GM12875 (cell line): ENCODE results near the gene CYP2E1.
"Not testable (repeated sequence)": the region's sequence is repeated elsewhere in the genome, so short reads cannot be mapped to it uniquely, and the experiment has no call there.

Experiments used
- H3K4me3 ChIP-seq: one replicate; pipeline ENCODE4 v1.5.1; 2011; ENCODE audit warnings: low read depth, low read length, control low read depth
- TF ChIP-seq, protein P1 (sequence below): IDR thresholded peaks from 2 replicates; pipeline ENCODE4 v1.5.1; 2011; ENCODE audit warnings: low read depth, mild to moderate bottlenecking, control low read depth, inconsistent platforms, low read length, moderate library complexity, borderline replicate concordance; ENCODE audit not compliant: insufficient read depth

The CYP2E1 gene

DNA sequence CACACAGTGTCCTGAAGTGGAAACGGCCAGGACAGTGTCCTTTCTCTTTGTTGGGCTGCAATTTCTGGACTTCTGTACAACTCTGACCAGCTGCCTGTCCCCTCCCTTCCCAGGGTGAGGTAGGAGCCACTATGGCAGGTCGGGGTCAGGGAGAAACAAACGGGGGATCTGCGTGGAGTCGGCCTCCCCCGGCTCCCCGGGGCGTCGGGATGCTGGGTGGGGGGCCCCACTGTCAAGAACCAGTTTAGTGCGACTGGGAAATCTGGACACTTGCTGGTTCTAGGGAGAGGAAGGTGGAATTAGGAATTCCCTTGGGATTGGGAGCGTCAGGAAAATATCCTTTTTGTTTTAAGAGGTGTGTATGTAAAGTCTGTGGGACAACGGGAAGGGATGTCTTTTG, 37.7 kb downstream of the CYP2E1 start:
- H3K4me3 ChIP-seq: no peak overlapping the region
- TF ChIP-seq, protein P1, sequence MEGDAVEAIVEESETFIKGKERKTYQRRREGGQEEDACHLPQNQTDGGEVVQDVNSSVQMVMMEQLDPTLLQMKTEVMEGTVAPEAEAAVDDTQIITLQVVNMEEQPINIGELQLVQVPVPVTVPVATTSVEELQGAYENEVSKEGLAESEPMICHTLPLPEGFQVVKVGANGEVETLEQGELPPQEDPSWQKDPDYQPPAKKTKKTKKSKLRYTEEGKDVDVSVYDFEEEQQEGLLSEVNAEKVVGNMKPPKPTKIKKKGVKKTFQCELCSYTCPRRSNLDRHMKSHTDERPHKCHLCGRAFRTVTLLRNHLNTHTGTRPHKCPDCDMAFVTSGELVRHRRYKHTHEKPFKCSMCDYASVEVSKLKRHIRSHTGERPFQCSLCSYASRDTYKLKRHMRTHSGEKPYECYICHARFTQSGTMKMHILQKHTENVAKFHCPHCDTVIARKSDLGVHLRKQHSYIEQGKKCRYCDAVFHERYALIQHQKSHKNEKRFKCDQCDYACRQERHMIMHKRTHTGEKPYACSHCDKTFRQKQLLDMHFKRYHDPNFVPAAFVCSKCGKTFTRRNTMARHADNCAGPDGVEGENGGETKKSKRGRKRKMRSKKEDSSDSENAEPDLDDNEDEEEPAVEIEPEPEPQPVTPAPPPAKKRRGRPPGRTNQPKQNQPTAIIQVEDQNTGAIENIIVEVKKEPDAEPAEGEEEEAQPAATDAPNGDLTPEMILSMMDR: no peak

DNA sequence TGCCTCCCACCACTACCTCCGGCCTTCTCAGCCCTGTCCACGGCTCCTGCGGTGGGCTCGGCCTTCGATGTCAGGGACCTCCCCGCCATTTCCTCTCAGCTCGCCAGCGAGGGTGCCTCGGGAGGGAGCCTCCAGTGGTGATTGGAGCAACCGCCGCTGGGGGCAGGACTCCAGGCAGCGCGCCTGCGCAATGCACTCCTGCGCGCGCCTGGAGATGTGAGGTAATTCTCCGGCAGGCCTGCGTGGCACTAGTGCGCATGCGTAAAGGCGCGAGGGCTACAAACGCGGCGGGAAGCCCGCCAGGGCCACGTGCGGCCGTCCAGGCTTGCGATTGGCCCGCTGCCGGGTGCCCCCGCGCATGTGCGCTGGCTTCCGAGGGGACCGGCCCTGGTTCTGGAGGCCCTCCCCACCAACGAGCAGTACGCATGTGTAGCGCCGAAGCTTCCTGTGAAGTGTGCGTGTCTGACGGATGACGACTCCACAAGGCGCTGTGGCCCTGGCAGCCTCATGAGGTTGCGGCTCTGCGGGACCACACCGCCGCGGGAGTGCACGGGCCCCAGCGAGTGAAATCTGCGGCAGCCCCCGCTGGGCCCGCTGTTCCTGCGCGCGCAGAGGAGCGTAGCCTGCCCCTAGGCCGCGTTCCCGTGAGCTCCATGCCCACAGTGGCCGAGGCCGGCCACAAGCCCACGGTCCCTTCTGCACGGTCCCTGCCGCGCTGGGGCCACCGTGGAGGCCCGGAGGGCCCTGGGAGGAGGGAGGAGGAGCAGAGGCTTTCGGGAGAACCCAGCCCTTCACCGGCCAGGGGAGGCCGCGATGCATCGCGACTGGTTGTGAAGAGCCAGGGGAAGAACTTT, 38.5 kb downstream of the CYP2E1 start, which contains the start of gene SYCE1:
Gene SYCE1, minus strand, starts transcription at position 143 of the 854 bp plus-strand sequence. Its CDS starts 54 bp downstream, at position 89.
- TF ChIP-seq, protein P1: no peak
- no peak within 1 kb of the TSS for H3K4me3 ChIP-seq

DNA sequence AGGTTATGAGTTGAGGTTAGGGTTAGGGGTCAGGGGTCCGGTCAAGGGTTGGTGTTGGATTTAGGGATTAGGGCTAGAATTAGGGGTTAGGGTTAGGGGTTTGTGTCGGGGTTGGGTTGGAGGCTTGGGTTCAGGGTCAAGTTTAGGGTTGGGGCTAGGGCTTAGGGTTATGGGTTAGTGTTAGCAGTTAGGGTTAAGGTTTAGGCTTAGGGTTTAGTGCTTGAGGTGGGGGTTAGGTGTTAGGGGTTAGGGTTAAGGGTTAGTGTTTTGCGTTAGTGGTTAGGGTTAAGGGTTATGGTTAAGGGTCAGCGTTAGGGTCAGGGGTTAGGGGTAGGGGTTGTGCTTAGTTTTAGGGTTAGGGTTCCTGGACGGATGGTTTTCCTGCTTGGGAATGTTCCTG, 40.0 kb downstream of the CYP2E1 start:
- H3K4me3 ChIP-seq: no peak overlapping the region
- TF ChIP-seq, protein P1: no peak

DNA sequence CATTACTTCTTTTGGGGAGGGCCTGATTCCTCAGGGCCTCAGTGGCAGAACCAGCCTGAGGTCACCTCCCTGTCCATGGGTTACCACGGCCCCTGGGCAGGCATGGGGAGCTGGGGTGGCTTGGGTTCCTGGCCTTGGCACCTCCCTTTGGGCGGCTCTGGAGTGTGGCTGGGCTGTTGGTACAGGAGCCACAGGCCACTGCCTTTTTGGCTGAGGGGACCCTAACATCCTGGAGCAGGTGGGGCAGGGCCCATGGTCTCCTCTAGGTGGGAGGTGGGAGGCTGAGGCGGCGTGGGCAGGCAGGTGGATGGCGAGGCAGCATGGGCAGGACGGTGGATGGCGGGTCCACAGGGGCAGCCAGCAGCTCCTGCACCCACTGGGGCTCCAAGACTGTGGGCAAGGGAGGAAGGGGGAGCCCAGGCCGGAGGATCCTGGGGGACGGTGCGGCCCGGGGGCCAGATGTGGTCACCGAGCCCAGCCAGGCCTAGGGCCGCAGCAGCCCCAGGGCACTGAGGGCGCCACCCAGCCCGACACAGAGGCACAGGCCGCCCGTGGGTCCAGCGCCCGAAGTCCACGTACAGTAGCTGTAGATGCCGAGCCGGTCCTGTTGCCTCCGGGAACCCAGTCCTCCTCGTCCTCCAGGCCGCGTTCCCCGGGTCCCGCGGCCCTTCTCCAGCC, 40.6 kb downstream of the CYP2E1 start:
- no peak overlapping the region for H3K4me3 ChIP-seq

DNA sequence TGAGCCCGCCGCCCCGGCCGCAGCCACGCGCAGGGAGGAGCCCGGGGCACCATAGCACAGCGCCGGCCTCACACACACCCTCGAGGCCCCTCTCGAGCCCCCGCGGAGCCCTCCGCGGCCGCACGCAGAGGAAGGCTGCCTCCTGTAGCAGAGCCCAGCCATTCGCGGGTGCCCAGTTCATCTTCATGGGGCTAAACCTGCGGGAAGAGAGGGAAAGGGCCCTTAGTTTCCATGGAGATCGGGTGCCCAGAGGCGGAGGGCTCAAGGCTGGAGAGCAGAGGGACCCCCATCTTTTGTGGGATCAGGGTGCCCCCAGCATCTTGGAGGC, 41.1 kb downstream of the CYP2E1 start:
- H3K4me3 ChIP-seq: no peak overlapping the region
- TF ChIP-seq, protein P1: no peak

More for the DNA sequence above, 40.6 kb downstream of the CYP2E1 start:
- TF ChIP-seq, protein P1: no peak

DNA sequence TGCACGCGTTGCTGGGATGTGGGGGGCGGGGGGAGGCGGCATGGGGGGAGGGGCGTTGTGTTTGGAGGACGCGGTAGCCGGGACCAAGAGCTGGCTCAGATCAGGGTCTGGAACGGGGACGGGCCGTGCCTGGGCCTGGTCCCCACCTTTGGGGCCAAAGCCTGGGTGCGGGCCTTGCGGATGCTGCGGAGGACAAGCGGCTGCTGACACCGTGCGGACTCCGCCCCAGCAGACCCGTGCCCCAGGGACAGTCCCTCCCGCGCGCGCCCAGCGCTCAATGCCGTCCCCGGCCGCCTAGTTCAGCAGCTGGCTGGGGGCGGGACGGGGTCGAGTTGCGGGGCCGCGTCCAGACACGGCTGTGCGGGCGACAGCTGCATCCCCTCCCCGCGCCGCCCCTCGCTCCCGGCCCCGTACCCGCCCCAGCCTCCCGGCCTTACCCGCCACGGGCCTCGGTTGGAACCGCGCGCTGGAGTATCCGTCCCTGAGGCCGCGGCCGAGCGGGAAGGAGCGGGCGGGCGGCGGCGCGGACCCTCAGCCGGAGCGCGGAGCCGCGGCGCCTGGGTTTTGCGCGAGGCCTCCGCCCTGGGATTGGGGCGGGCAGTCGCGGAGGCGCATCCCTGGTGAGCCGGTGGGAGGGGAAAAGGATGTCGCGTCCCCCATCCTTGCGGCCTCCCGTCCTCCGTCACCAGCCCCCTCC, 41.8 kb downstream of the CYP2E1 start:
- H3K4me3 ChIP-seq: not testable (repeated sequence)

DNA sequence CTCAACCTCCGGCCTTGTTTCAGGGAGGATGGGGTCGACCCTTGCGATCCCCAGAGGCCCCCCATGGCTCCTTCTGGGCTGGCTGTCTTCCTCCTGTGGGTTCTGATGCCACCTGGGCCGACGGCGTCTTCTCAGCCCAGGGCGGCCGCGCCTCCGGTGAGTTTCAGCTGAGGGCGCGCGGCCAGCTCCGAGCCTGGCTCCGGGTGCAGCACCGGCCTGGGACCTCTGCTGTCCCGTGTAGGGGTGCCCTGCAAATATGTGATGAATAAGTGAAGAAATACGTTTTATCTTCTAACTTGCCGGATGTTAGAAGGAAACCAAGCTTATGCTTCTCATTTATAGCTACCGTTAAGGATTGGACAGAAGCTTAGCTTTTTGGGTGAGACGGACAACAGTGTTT, 42.6 kb downstream of the CYP2E1 start:
- H3K4me3 ChIP-seq: not testable (repeated sequence)

DNA sequence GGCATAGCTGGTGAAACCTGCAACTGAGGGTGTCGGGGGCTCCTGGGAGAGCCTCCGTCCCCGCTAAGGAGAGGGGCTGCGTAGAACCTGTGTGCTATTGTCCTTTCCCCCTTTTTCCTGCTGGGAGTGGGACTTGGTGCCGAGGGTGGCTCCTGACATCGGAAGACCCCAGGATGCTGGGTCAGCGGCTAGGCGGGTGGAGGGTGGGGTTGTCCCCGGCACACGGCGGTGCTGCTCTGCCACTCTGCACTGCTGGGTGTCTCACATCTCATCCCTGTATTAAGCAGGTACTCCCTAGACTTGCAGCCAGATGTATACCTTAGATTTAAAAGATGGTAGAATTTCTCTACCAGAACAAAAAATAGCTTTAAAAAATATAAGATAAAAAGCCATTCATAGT, 44.9 kb downstream of the CYP2E1 start:
- not testable (repeated sequence) for H3K4me3 ChIP-seq

DNA sequence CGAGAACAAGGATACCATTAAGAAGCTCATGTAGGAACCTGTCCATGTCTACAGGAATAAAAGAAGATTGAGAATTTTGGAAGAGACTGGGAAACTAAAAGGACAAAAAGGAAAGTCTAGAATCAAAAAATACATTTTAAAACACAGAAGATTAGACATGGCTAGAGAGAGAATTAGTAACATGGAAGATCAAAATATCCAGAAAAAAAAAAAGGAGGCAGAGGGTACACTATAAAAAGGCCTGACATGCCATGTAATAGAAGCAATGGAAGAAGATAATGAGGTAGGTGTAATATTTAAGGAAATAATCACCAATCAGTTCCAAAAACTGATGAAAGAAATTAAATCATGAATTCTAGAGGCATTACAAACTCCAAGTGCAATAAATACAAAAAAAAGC, 46.3 kb downstream of the CYP2E1 start:
- not testable (repeated sequence) for H3K4me3 ChIP-seq

DNA sequence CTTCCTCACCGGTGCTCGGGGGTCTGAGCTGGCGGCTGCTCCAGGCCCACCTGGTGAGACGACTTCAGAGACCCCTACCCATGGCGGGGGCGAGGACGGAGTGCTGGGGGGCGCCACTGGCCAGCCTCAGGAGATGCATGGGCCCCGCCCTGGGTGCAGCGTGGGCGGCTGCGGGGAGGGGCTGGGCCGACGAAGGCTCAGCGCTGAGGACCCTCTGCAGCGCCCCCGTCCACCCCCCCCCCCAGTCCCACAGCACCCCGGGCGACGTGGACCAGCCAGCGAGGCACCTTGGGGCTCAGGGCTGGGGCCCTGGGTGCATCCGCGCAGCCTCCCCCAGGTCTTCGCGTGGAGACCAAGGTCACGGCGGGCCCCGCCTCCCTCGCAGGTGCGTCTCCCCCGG, 49.9 kb downstream of the CYP2E1 start:
- not testable (repeated sequence) for H3K4me3 ChIP-seq
